PC-3 (cell line): ENCODE measurements around the gene MYH6. TPM values are rescaled to one million over a fixed set of nuclear protein-coding genes. Genes with fewer than 3 reads are reported as not detected.
"Not testable (repeated sequence)": the region's sequence is repeated elsewhere in the genome, so short reads cannot be mapped to it uniquely, and the experiment has no call there.

Source experiments
- ATAC-seq: fragments of 200-7000 bp; cut with Tn5 transposase; 2 replicates; pipeline ENCODE4 v1.9.1; 2020; ENCODE audit warnings: mild to moderate bottlenecking, moderate library complexity
- BruUV-seq: library from RNA; stranded (reverse); fragments of 400-500 nt; replicated peaks from 2 replicates; lab custom pipeline; 2021; lab: Mats Ljungman, UMichigan
- CTCF ChIA-PET: fragments of 300-600 bp; sonication (Branson Sonifier 250); formaldehyde crosslinking; loops from one replicate; lab custom pipeline; 2022; ENCODE audit warnings: antibody characterized with exemption; lab: Charles Lee
- POLR2A ChIA-PET: fragments of 300-600 bp; sonication (Branson Sonifier 250); formaldehyde crosslinking; loops from one replicate; lab custom pipeline; 2022; ENCODE audit warnings: antibody characterized with exemption; ENCODE audit not compliant: unreplicated experiment; lab: Charles Lee
- DNase-seq: peaks from one replicate; pipeline ENCODE4 v3.0.0-alpha.2; 2015
- H2AFZ ChIP-seq: fragments of 300-600 bp; sonication (generic); 2 replicates; pipeline ENCODE4 v1.6.0; 2016; ENCODE audit warnings: antibody characterized with exemption, low read length
- H3F3A ChIP-seq: fragments of 300-600 bp; sonication (generic); one replicate; pipeline ENCODE4 v1.6.0; 2017; ENCODE audit warnings: antibody characterized with exemption, low read length, control low read depth, mild to moderate bottlenecking; ENCODE audit not compliant: unreplicated experiment
- H3K27ac ChIP-seq: fragments of 300-600 bp; sonication (generic); 2 replicates; pipeline ENCODE4 v1.5.1; 2016; ENCODE audit warnings: mild to moderate bottlenecking, low read length
- H3K27me3 ChIP-seq: fragments of 300-600 bp; sonication (generic); 2 replicates; pipeline ENCODE4 v1.6.1; 2016; ENCODE audit warnings: low read length, mixed read lengths
- H3K36me3 ChIP-seq: fragments of 300-600 bp; sonication (generic); 2 replicates; pipeline ENCODE4 v1.6.1; 2016; ENCODE audit warnings: low read depth, mixed run types, low read length, mixed read lengths
- H3K4me1 ChIP-seq: fragments of 300-600 bp; sonication (generic); 2 replicates; pipeline ENCODE4 v1.5.1; 2016; ENCODE audit warnings: low read length; ENCODE audit not compliant: insufficient read depth
- H3K4me2 ChIP-seq: fragments of 300-600 bp; sonication (generic); 2 replicates; pipeline ENCODE4 v1.6.0; 2016; ENCODE audit warnings: low read length
- H3K4me3 ChIP-seq: fragments of 300-600 bp; sonication (generic); 2 replicates; pipeline ENCODE4 v1.5.1; 2016; ENCODE audit warnings: mild to moderate bottlenecking, low read length, mixed read lengths
- H3K79me2 ChIP-seq: fragments of 300-600 bp; sonication (generic); 2 replicates; pipeline ENCODE4 v1.6.1; 2017; ENCODE audit warnings: low read length, mixed read lengths
- H3K9ac ChIP-seq: fragments of 300-600 bp; sonication (generic); 2 replicates; pipeline ENCODE4 v1.6.0; 2016; ENCODE audit warnings: mild to moderate bottlenecking, low read length
- H3K9me2 ChIP-seq: fragments of 300-600 bp; sonication (generic); replicated peaks from 2 replicates; pipeline ENCODE4 v1.6.1; 2016; ENCODE audit warnings: mixed run types, low read length, mixed read lengths
- H3K9me3 ChIP-seq: fragments of 300-600 bp; sonication (generic); 2 replicates; pipeline ENCODE4 v1.6.1; 2016; ENCODE audit warnings: low read length, mixed read lengths
- H4K20me1 ChIP-seq: fragments of 300-600 bp; sonication (generic); 2 replicates; pipeline ENCODE4 v1.6.1; 2016; ENCODE audit warnings: low read length, mixed read lengths
- CTCF ChIP-seq: fragments of 300-600 bp; sonication (generic); conservative IDR thresholded peaks from 2 replicates; pipeline ENCODE4 v1.5.1; 2017; ENCODE audit warnings: antibody characterized with exemption, low read depth, mild to moderate bottlenecking, low read length
- EZH2 ChIP-seq: fragments of 300-600 bp; sonication (generic); IDR thresholded peaks from one replicate; pipeline ENCODE4 v1.6.1; 2017; ENCODE audit warnings: antibody characterized with exemption, mild to moderate bottlenecking, low read length; ENCODE audit not compliant: unreplicated experiment
- EZH2phosphoT487 ChIP-seq: fragments of 300-600 bp; sonication (generic); IDR thresholded peaks from 2 replicates; pipeline ENCODE4 v1.6.1; 2018; ENCODE audit warnings: mild to moderate bottlenecking, antibody characterized with exemption, low read length, borderline replicate concordance
- intact Hi-C: fragments of 100-400 bp; cut with micrococcal nuclease; formaldehyde crosslinking; loops from 2 replicates; pipeline ENCODE4 v1.9.0; 2023
- total RNA-seq: library from RNA; depleted of rRNA; stranded (reverse); fragments of >200 nt; gene quantifications from 2 replicates; pipeline ENCODE4 v1.2.3, GENCODE V29; 2014

Gene MYH6
- total RNA-seq, 1 experiment from 2014 or later: not detected

- no peak for ATAC-seq
- no peaks in the 10 kb centered on the region for H3K79me2 ChIP-seq
- no peak overlapping the region for H3K9ac ChIP-seq
- ChIA-PET CTCF (no interaction called here), POLR2A (no interaction called here)
- H3F3A ChIP-seq: no peaks in the 10 kb centered on the region
- no peak for DNase-seq
- no peaks in the 10 kb centered on the region for H3K4me1 ChIP-seq
- no peaks in the 10 kb centered on the region for H4K20me1 ChIP-seq
- H3K9me2 ChIP-seq: no peaks in the 10 kb centered on the region
- no peak overlapping the region for H3K27ac ChIP-seq
- no peaks in the 10 kb centered on the region for H3K36me3 ChIP-seq
- no peaks in the 10 kb centered on the region for H3K9me3 ChIP-seq
- TF ChIP-seq EZH2phosphoT487: no peak
- TF ChIP-seq EZH2: no peak
- TF ChIP-seq CTCF: no peak
- H2AFZ ChIP-seq: no peak overlapping the region
- no TSS peak for BruUV-seq
- peaks cover 42% of the 10 kb centered on the region for H3K27me3 ChIP-seq
- no peak overlapping the region for H3K4me2 ChIP-seq
- no peak overlapping the region for H3K4me3 ChIP-seq
- intact Hi-C loops: no loop called here
Measured at GRCh38 chr14:23428686-23429495, 20.8 kb upstream of the MYH6 start.

- peaks cover 37% of the 10 kb centered on the region for H3K27me3 ChIP-seq
- BruUV-seq, H3K9me2 ChIP-seq, H3K4me2 ChIP-seq, H3K4me3 ChIP-seq, intact Hi-C loops, POLR2A ChIA-PET, H3K36me3 ChIP-seq, H3K27ac ChIP-seq, H3K4me1 ChIP-seq, H3K79me2 ChIP-seq, H4K20me1 ChIP-seq, H3K9me3 ChIP-seq, H3F3A ChIP-seq, ATAC-seq, H3K9ac ChIP-seq, H2AFZ ChIP-seq, CTCF ChIA-PET, DNase-seq: not testable (repeated sequence)
Measured at GRCh38 chr14:23425798-23426197, 17.7 kb upstream of the MYH6 start.

- CTCF ChIA-PET: no interaction called here
- no peak overlapping the region for H3K4me3 ChIP-seq
- H3K4me2 ChIP-seq: no peak overlapping the region
- H3K9me2 ChIP-seq: no peaks in the 10 kb centered on the region
- DNase-seq (no peak), ATAC-seq (no peak)
- TF ChIP-seq CTCF: no peak
- no peak for TF ChIP-seq EZH2phosphoT487
- TF ChIP-seq EZH2: no peak
- H2AFZ ChIP-seq: no peak overlapping the region
- intact Hi-C loops: no loop called here
- BruUV-seq: no TSS peak
- no peaks in the 10 kb centered on the region for H3K36me3 ChIP-seq
- H3F3A ChIP-seq: no peaks in the 10 kb centered on the region
- no peak overlapping the region for H3K27ac ChIP-seq
- POLR2A ChIA-PET: no interaction called here
- no peaks in the 10 kb centered on the region for H4K20me1 ChIP-seq
- H3K9me3 ChIP-seq: no peaks in the 10 kb centered on the region
- H3K27me3 ChIP-seq: peaks cover 40% of the 10 kb centered on the region
- no peaks in the 10 kb centered on the region for H3K79me2 ChIP-seq
- H3K4me1 ChIP-seq: no peaks in the 10 kb centered on the region
- no peak overlapping the region for H3K9ac ChIP-seq
Measured at GRCh38 chr14:23425169-23425568, 17.1 kb upstream of the MYH6 start.
